ENCODE data around the gene SRRM4.
"Not testable (repeated sequence)": the region's sequence is repeated elsewhere in the genome, so short reads cannot be mapped to it uniquely, and the experiment has no call there.

The SRRM4 gene

GRCh38 chr12:119011231-119011630, 29.9 kb downstream of the SRRM4 start:
- DNase-seq (ENCODE audit: low spot score): no peak

GRCh38 chr12:119012179-119012578, 30.8 kb downstream of the SRRM4 start:
- DNase-seq (ENCODE audit: low spot score): no peak

- no peak for DNase-seq (ENCODE audit: low spot score)
Measured at GRCh38 chr12:119013023-119013422, 31.7 kb downstream of the SRRM4 start.

- no peak for DNase-seq (ENCODE audit: low spot score)
Measured at GRCh38 chr12:119014368-119014767, 33.0 kb downstream of the SRRM4 start.

GRCh38 chr12:119016715-119017114, 35.4 kb downstream of the SRRM4 start:
- no peak for DNase-seq (ENCODE audit: low spot score)

- no peak for DNase-seq (ENCODE audit: low spot score)
Measured at GRCh38 chr12:119019166-119019565, 37.8 kb downstream of the SRRM4 start.

GRCh38 chr12:119020406-119021360, 39.3 kb downstream of the SRRM4 start:
- DNase-seq (ENCODE audit: low spot score): peak; percentile 37

GRCh38 chr12:119024356-119024755, 43.0 kb downstream of the SRRM4 start:
- DNase-seq (ENCODE audit: low spot score): no peak

GRCh38 chr12:119025786-119026185, 44.4 kb downstream of the SRRM4 start:
- no peak for DNase-seq (ENCODE audit: low spot score)

- DNase-seq (ENCODE audit: low spot score): not testable (repeated sequence)
Measured at GRCh38 chr12:119033332-119033731, 52.0 kb downstream of the SRRM4 start.

GRCh38 chr12:119036878-119037825, 55.8 kb downstream of the SRRM4 start:
- DNase-seq (ENCODE audit: low spot score): peak; percentile 28

- DNase-seq (ENCODE audit: low spot score): no peak
Measured at GRCh38 chr12:119044094-119044493, 62.8 kb downstream of the SRRM4 start.

- DNase-seq (ENCODE audit: low spot score): no peak
Measured at GRCh38 chr12:119047641-119048040, 66.3 kb downstream of the SRRM4 start.

GRCh38 chr12:119050663-119051062, 69.3 kb downstream of the SRRM4 start:
- no peak for DNase-seq (ENCODE audit: low spot score)

- no peak for DNase-seq (ENCODE audit: low spot score)
Measured at GRCh38 chr12:119051474-119051873, 70.1 kb downstream of the SRRM4 start.

- DNase-seq (ENCODE audit: low spot score): no peak
Measured at GRCh38 chr12:119052001-119052400, 70.7 kb downstream of the SRRM4 start.

- DNase-seq (ENCODE audit: low spot score): no peak
Measured at GRCh38 chr12:119055977-119056376, 74.6 kb downstream of the SRRM4 start.

- DNase-seq (ENCODE audit: low spot score): peak; percentile 5
Measured at GRCh38 chr12:119060847-119061796, 79.8 kb downstream of the SRRM4 start.

- DNase-seq (ENCODE audit: low spot score): no peak
Measured at GRCh38 chr12:119068129-119068856, 87.0 kb downstream of the SRRM4 start.

GRCh38 chr12:119069147-119069642, 87.9 kb downstream of the SRRM4 start:
- no peak for DNase-seq (ENCODE audit: low spot score)

GRCh38 chr12:119071176-119071575, 89.8 kb downstream of the SRRM4 start:
- no peak for DNase-seq (ENCODE audit: low spot score)

Measured in germinal center (tissue), 1 donor.